Hepatocyte (in vitro differentiated cells): ENCODE data around the gene NDUFAF8. TPM values are rescaled to one million over a fixed set of nuclear protein-coding genes. Genes with fewer than 3 reads are reported as not detected.
A peak's percentile ranks its signal among the peaks of the same experiment; 100 is the strongest.

Source experiments
- DNase-seq: peaks from one replicate; pipeline ENCODE4 v3.0.0-alpha.2; 2016; ENCODE audit warnings: low spot score
- H2AFZ ChIP-seq: fragments of 200-600 bp; sonication (generic); 2 replicates; pipeline ENCODE4 v1.6.0; 2016; ENCODE audit warnings: antibody characterized with exemption, mild to moderate bottlenecking
- H3K27ac ChIP-seq: fragments of 200-600 bp; sonication (generic); 2 replicates; pipeline ENCODE4 v1.5.1; 2016; ENCODE audit warnings: mild to moderate bottlenecking
- H3K27me3 ChIP-seq: fragments of 200-600 bp; sonication (generic); 2 replicates; pipeline ENCODE4 v1.6.1; 2016
- H3K36me3 ChIP-seq: fragments of 200-600 bp; sonication (generic); replicated peaks from 2 replicates; pipeline ENCODE4 v1.5.1; 2016; ENCODE audit warnings: low read depth; ENCODE audit not compliant: insufficient read depth
- H3K4me1 ChIP-seq: fragments of 200-600 bp; sonication (generic); 2 replicates; pipeline ENCODE4 v1.5.1; 2016; ENCODE audit warnings: mild to moderate bottlenecking, moderate library complexity; ENCODE audit not compliant: insufficient read depth
- H3K4me2 ChIP-seq: fragments of 200-600 bp; sonication (generic); 2 replicates; pipeline ENCODE4 v1.6.0; 2016
- H3K4me3 ChIP-seq: fragments of 200-600 bp; sonication (generic); 2 replicates; pipeline ENCODE4 v1.5.1; 2016; ENCODE audit warnings: mild to moderate bottlenecking
- H3K79me2 ChIP-seq: fragments of 200-600 bp; sonication (generic); 2 replicates; pipeline ENCODE4 v1.6.0; 2017; ENCODE audit warnings: mild to moderate bottlenecking
- H3K9me2 ChIP-seq: fragments of 200-600 bp; sonication (generic); replicated peaks from 2 replicates; pipeline ENCODE4 v1.6.0; 2017; ENCODE audit warnings: mild to moderate bottlenecking; ENCODE audit not compliant: insufficient read depth
- H3K9me3 ChIP-seq: fragments of 200-600 bp; sonication (generic); 2 replicates; pipeline ENCODE4 v1.5.1; 2016; ENCODE audit warnings: low read depth, mild to moderate bottlenecking
- H4K20me1 ChIP-seq: fragments of 200-600 bp; sonication (generic); 2 replicates; pipeline ENCODE4 v1.6.0; 2016; ENCODE audit warnings: mild to moderate bottlenecking; ENCODE audit not compliant: insufficient read depth, poor library complexity, severe bottlenecking
- CTCF ChIP-seq: fragments of 200-600 bp; sonication (generic); IDR thresholded peaks from 2 replicates; pipeline ENCODE4 v1.5.1; 2016; ENCODE audit warnings: antibody characterized with exemption, mild to moderate bottlenecking; ENCODE audit not compliant: poor library complexity
- EZH2 ChIP-seq: fragments of 200-600 bp; sonication (generic); IDR thresholded peaks from 2 replicates; pipeline ENCODE4 v1.6.1; 2016; ENCODE audit warnings: antibody characterized with exemption, mild to moderate bottlenecking, borderline replicate concordance
- EZH2phosphoT487 ChIP-seq: fragments of 200-600 bp; sonication (generic); IDR thresholded peaks from one replicate; pipeline ENCODE4 v1.6.1; 2018; ENCODE audit warnings: antibody characterized with exemption, mild to moderate bottlenecking, low read depth, moderate library complexity; ENCODE audit not compliant: unreplicated experiment, severe bottlenecking
- WGBS: methylation state at CpG from one replicate; pipeline ENCODE4 v1.1.6; 2016; ENCODE audit warnings: low lambda C conversion rate; ENCODE audit errors: missing lambda C conversion rate; 5-methylcytosine and 5-hydroxymethylcytosine counted together
- polyA plus RNA-seq: library from polyadenylated mRNA; unstranded; fragments of >200 nt; fragmentation: Nextera tagmentation; extraction: Ambion mirVana; gene quantifications from 2 replicates; pipeline ENCODE4 v1.2.1, GENCODE V29; 2016
- total RNA-seq: library from RNA; depleted of rRNA; stranded (reverse); fragments of >200 nt; gene quantifications from 2 replicates; pipeline ENCODE4 v1.2.3, GENCODE V29; 2014

Gene NDUFAF8
- total and polyA plus RNA-seq, 2 experiments from 2014 or later, result 25.8 to 99.8 TPM

- Histone ChIP-seq H3K27ac (no peak overlapping the region), H2AFZ (no peak overlapping the region), H3K27me3 (no peaks in the 10 kb centered on the region), H3K4me1 (no peaks in the 10 kb centered on the region), H3K4me3 (no peak overlapping the region), H4K20me1 (peaks cover 3% of the 10 kb centered on the region), H3K9me2 (no peaks in the 10 kb centered on the region), H3K79me2 (no peaks in the 10 kb centered on the region), H3K36me3 (no peaks in the 10 kb centered on the region), H3K4me2 (no peak overlapping the region), H3K9me3 (no peaks in the 10 kb centered on the region)
- 80% methylated on average over 18 of the region's 18 CpGs for WGBS
- no peak for TF ChIP-seq CTCF
- TF ChIP-seq EZH2phosphoT487, result no peak
- no peak for TF ChIP-seq EZH2
- peak; percentile 32 for DNase-seq
These were observed 38.3 kb downstream of the NDUFAF8 start for GRCh38 chr17:81277421-81277820.

GRCh38 chr17:81277946-81278693 is 39.0 kb downstream of the NDUFAF8 start:
- no peak overlapping the region for H2AFZ ChIP-seq
- H4K20me1 ChIP-seq, result peaks cover 3% of the 10 kb centered on the region
- no peak overlapping the region for H3K4me2 ChIP-seq
- no peaks in the 10 kb centered on the region for H3K27me3 ChIP-seq
- TF ChIP-seq CTCF (no peak), EZH2 (no peak), EZH2phosphoT487 (no peak)
- no peaks in the 10 kb centered on the region for H3K79me2 ChIP-seq
- H3K9me2 ChIP-seq, result no peaks in the 10 kb centered on the region
- no peak overlapping the region for H3K4me3 ChIP-seq
- no peaks in the 10 kb centered on the region for H3K4me1 ChIP-seq
- no peaks in the 10 kb centered on the region for H3K9me3 ChIP-seq
- H3K27ac ChIP-seq, result no peak overlapping the region
- WGBS, result 97% methylated on average over 20 of the region's 20 CpGs
- H3K36me3 ChIP-seq, result no peaks in the 10 kb centered on the region
- DNase-seq, result no peak

GRCh38 chr17:81278831-81279230 is 39.7 kb downstream of the NDUFAF8 start:
- WGBS, result 97% methylated on average over 8 of the region's 8 CpGs
- Histone ChIP-seq H3K9me3 (no peaks in the 10 kb centered on the region), H3K4me2 (no peak overlapping the region), H3K79me2 (no peaks in the 10 kb centered on the region), H3K36me3 (no peaks in the 10 kb centered on the region), H3K27me3 (no peaks in the 10 kb centered on the region), H3K9me2 (no peaks in the 10 kb centered on the region), H3K27ac (no peak overlapping the region), H2AFZ (no peak overlapping the region), H3K4me3 (no peak overlapping the region), H4K20me1 (peaks cover 3% of the 10 kb centered on the region), H3K4me1 (no peaks in the 10 kb centered on the region)
- DNase-seq, result no peak
- TF ChIP-seq EZH2phosphoT487 (no peak), CTCF (no peak), EZH2 (no peak)
